Measurements from ENCODE around the gene DISP2. TPM values are rescaled to one million over a fixed set of nuclear protein-coding genes. Genes with fewer than 3 reads are reported as not detected.
A peak's percentile ranks its signal among the peaks of the same experiment; 100 is the strongest.

The DISP2 gene
- total and polyA plus RNA-seq, 9 of the 15 experiments (the other 6 are each of a cell fraction or from before 2014, with no cell fraction given), result 0.06 to 0.89 (median 0.15) TPM; not detected in 1

GRCh38 chr15:40382580-40383456, 24.8 kb downstream of the DISP2 start, which contains the start of gene KNSTRN (continued):
- TF ChIP-seq RERE (CRISPR knock-in tag; IDR thresholded peaks at IDR 0.05; ENCODE audit: borderline replicate concordance) (no peak), KDM4B (IDR thresholded peaks at IDR 0.05; ENCODE audit: borderline replicate concordance in 2 of 2, low read depth in 1 of 2) (peak in 1 of 2 experiments; percentile 91; a peak in 2 of 4 replicates), SRSF7 (optimal IDR thresholded peaks at IDR 0.05; ENCODE audit: low read depth, low read length) (no peak), ZNF324 (CRISPR knock-in tag; IDR thresholded peaks at IDR 0.05) (no peak), ZNF512 (tag; IDR thresholded peaks at IDR 0.05) (no peak), RFX5 (IDR thresholded peaks at IDR 0.05; ENCODE audit: low read depth, low read length) (no peak), ZNF408 (CRISPR knock-in tag; IDR thresholded peaks at IDR 0.05; ENCODE audit: low read depth) (no peak), ZNF740 (CRISPR knock-in tag; IDR thresholded peaks at IDR 0.05) (no peak; the same call in 1 of the 2 replicates), ZNF740 (tag; IDR thresholded peaks at IDR 0.05) (0 out of 4 replicates have a peak, but pooled peaks of 1 of the 2 experiments have one; percentile 36)

All from K562 (cell line).